Heart left ventricle (tissue), 13 donors: ENCODE data around the gene ELK3.

Experiments used
- POLR2A ChIP-seq, 2 donors: fragments of 450-650 bp; IDR thresholded peaks; one replicate each; pipeline ENCODE4 v1.6.1; 2017; ENCODE audit warnings: antibody characterized with exemption in 2 of 2, mild to moderate bottlenecking in 2 of 2, moderate library complexity in 2 of 2
- TF ChIP-seq, protein P1 (sequence below), 12 donors: fragments of 200-600 bp; sonication (generic) in 4 of 12; IDR thresholded peaks; one replicate each; pipeline versions ENCODE4 v1.5.0 to v1.8.0; 2018 to 2022; ENCODE audit warnings: antibody characterized with exemption in 12 of 12, mild to moderate bottlenecking in 5 of 12
- donor health status: ischemic (EF 13 %, LVEDD 7.1; RV severe dilation, severe dysfunction).
- donor health status: DM: no; HTN: yes; CAD: no.
- donor health status: DM: no; HTN: no; CAD: no.
- donor health status: ischemic (EF 25% LVEDD 6.9; RV normal size, moderate dysfunction).
- donor health status: ischemic (EF 25% LVEDD 5.7; RV mildly dilated, moderate dysfunction).
- donor health status: ischemic (EF 35%, LVEDD 5.7; RV mildly dilated, moderate dysfunction).
- donor health status: nonischemic (EF 11% LVEDD 7.7; RV severe dilation, severe dysfunction).
- donor health status: DM: yes; HTN: yes; CAD: no.
- donor health status: PGD.
- donor health status: ischemic (EF 29% LVEDD 5.4; RV normal size, mild dysfunction).
- donor health status: nonischemic (EF 23%, LVEDD 6.1; RV moderate dilation, normal function).

DNA sequence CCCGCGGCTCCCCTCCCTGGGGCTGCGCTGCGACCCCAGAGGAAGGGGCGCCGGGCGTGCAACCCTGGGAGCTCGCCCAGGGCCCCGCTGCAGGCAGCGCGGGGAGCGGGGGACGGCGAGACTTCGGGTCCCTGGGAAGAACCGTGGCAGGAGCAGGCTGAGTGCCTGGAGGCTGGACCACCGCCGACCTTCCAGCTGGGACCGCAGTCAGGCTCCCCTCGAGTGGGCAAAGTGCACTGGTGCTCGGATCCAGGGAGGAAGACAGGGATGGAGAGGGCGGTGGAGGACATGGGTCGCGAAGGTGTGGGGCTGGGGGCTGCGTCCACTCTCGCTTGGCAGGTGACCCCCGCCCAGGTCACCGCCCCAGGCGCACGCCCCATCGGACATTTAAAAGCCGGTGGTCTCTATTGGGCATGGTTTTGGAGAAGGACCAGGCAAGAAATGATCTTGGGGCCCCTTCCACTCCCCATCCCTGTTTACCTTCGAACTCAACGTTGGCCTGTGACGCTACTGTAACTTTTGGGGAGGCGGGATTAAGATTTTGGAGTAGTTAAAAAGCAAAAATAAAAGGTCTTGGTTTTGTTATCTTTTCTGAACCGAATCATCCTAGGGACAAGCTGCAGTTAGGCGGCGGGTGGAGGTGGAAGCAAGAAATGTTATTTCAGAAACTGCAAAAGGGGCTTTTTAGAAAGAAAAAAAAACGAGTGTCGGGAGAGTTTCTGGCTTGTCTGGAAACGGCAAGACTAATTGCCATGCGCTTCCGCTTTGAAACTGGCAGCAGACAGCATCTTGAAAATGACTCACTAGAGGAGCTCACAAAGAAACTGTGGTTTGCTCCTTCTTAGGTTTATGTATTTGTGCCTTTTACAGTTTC, 1.0 kb downstream of the ELK3 start:
- TF ChIP-seq, protein P1, sequence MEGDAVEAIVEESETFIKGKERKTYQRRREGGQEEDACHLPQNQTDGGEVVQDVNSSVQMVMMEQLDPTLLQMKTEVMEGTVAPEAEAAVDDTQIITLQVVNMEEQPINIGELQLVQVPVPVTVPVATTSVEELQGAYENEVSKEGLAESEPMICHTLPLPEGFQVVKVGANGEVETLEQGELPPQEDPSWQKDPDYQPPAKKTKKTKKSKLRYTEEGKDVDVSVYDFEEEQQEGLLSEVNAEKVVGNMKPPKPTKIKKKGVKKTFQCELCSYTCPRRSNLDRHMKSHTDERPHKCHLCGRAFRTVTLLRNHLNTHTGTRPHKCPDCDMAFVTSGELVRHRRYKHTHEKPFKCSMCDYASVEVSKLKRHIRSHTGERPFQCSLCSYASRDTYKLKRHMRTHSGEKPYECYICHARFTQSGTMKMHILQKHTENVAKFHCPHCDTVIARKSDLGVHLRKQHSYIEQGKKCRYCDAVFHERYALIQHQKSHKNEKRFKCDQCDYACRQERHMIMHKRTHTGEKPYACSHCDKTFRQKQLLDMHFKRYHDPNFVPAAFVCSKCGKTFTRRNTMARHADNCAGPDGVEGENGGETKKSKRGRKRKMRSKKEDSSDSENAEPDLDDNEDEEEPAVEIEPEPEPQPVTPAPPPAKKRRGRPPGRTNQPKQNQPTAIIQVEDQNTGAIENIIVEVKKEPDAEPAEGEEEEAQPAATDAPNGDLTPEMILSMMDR (IDR thresholded peaks at IDR 0.05) = no peak
- TF ChIP-seq POLR2A (IDR thresholded peaks at IDR 0.05) = no peak
